SH-SY5Y (cell line): Measurements from ENCODE around the gene TUBB.

Experiments
- GATA2 ChIP-seq: IDR thresholded peaks from 2 replicates; pipeline ENCODE4 v1.6.1; 2011; ENCODE audit warnings: mild to moderate bottlenecking, low read depth, low read length
- GATA3 ChIP-seq: IDR thresholded peaks from 2 replicates; pipeline ENCODE4 v1.6.1; 2011; ENCODE audit warnings: low read depth, mild to moderate bottlenecking, low read length, moderate library complexity

- no peak for TF ChIP-seq GATA3
- TF ChIP-seq GATA2, result no peak
These were observed 32.2 kb downstream of the TUBB start for GRCh38 chr6:30752157-30752927.
